ENCODE measurements around the gene ERC2. TPM values are rescaled to one million over a fixed set of nuclear protein-coding genes. Genes with fewer than 3 reads are reported as not detected.
"Not testable (repeated sequence)": the region's sequence is repeated elsewhere in the genome, so short reads cannot be mapped to it uniquely, and the experiment has no call there.

The ERC2 gene
- polyA plus RNA-seq (2013, experiment 1 of 2), result 4.1 TPM
- polyA plus RNA-seq (2013, experiment 2 of 2), result 6.0 TPM

DNA sequence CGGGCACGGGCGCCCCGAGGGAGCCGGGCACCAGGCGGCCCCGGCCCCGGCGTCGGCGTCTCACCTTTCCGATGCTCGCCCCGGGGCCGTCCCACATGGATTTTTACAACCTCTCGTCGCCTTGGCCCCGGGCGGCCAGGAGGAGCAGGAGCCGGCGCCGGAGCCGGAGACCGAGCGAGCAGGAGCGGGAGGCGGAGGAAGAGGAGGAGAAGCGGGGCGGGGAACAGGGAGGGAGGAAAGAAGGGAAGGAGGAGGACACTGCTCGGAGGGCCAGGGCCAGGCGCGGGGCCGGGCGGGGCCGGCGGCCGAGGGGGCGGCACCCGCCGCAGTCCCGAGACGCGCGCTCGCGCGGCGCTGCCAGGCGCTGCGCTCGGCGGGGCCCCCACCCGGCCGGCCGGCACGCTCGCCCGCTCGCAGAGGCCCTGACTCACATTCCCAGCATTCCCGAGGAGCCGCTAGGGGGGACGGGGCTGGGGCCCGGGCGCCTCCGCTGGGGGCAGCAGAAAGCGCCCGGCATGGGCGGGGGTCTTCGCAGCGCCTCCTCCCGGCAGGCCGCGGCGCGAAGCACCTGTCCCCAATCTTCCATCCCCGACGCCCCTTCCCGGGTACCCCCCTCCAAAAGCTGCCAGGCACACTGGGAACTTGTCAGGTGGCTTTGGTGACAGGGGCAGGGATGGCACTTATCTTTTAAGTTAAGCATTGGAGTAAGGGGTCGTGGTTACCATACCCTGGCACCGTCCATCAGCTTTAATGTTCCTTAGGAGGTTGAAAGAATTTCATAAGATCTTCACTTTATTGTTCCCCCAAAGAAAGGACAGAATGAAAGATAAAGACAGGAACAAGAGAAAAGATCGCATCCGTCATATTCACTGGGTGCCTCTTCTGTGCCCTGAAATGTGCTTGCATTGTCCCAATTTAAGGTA is at the start of gene ERC2:
ERC2 (minus strand) TSS at position 284 of the 923 bp plus-strand sequence.
- Histone ChIP-seq H3K36me3 (ENCODE audit: control insufficient read depth, insufficient read depth, low read length) (no peaks in the 10 kb centered on the region), H3K27ac (ENCODE audit: low read depth, low read length, severe bottlenecking) (peak within 1 kb of the TSS; percentile 23)
- 3 to 4% methylated on average over 33 to 43 of the region's 82 CpGs for WGBS, 2 experiments (ENCODE audit: insufficient coverage in 2 of 2)

DNA sequence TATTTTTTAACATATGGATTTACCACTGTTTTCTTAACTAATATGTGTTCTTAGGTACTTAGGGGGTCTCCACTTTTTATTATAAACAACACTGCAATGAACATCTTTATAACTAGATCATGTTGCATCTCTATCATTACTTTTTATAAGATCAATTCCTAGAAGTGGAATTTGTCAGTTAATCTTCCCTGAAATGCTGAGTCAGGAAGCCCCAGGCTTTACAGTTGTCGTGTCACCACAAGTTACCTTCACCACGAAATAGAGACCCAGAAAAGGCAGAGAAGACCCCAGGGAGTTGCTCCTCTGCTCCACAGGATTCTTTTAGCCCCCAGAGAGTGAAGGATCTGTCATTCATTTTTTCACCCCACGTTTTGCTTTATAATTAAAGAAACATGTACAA is 34.5 kb upstream of the ERC2 start:
- no peak overlapping the region for H3K4me3 ChIP-seq (ENCODE audit: extremely low read depth, insufficient read depth, low read length, poor library complexity, severe bottlenecking)
- H3K4me1 ChIP-seq (ENCODE audit: control insufficient read depth, insufficient read depth, low read length, poor library complexity, severe bottlenecking), result no peaks in the 10 kb centered on the region
- WGBS, 2 experiments (ENCODE audit: insufficient coverage in 2 of 2), result 72 to 100% methylated on average over 1 to 2 of the region's 3 CpGs
- H3K36me3 ChIP-seq (ENCODE audit: control insufficient read depth, insufficient read depth, low read length), result no peaks in the 10 kb centered on the region
- H3K9me3 ChIP-seq (ENCODE audit: control insufficient read depth, low read length), result no peaks in the 10 kb centered on the region
- H3K27ac ChIP-seq (ENCODE audit: low read depth, low read length, severe bottlenecking), result no peak overlapping the region

More for the DNA sequence above, at the start of gene ERC2:
- no peaks in the 10 kb centered on the region for H3K9me3 ChIP-seq (ENCODE audit: control insufficient read depth, low read length)
- peak within 1 kb of the TSS; percentile 81 for H3K4me3 ChIP-seq (ENCODE audit: extremely low read depth, insufficient read depth, low read length, poor library complexity, severe bottlenecking)
- H3K4me1 ChIP-seq (ENCODE audit: control insufficient read depth, insufficient read depth, low read length, poor library complexity, severe bottlenecking), result no peaks in the 10 kb centered on the region

GRCh38 chr3:56496376-56496775 is 28.1 kb upstream of the ERC2 start:
- 70 to 86% methylated on average over 1 to 4 of the region's 5 CpGs for WGBS, 2 experiments (ENCODE audit: insufficient coverage in 2 of 2)
- not testable (repeated sequence) for H3K9me3 ChIP-seq (ENCODE audit: control insufficient read depth, low read length)

DNA sequence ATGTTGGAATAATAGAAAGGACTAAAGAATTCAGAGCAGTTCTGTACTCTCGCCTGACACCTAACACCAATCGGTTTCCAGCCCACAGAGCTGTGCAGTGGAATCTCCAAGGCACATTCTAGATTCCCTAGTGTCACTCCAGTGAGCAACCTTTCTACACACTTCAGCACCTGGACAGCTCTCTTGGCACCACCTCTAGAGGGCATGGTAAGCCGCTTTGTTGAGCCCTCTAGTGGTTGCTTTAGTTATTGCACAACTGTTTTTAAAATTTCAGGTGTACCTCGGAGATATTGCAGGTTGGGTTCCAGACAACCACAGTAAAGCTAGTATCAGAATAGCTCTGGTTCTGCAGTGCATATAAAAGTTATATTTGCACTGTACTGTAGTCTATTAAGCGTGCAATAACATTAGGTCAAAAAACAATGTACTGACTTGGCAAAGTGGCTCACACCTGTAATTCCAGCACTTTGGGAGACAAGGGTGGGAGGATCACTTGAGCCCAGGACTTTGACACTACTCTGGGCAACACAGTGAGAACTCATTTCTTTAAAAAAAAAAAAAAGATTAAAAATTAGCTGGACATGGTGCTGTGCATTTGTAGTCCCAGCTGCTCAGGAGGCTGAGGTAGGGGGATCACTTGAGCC is 26.5 kb upstream of the ERC2 start:
- H3K9me3 ChIP-seq (ENCODE audit: control insufficient read depth, low read length), result no peaks in the 10 kb centered on the region
- no peak overlapping the region for H3K4me3 ChIP-seq (ENCODE audit: extremely low read depth, insufficient read depth, low read length, poor library complexity, severe bottlenecking)
- H3K36me3 ChIP-seq (ENCODE audit: control insufficient read depth, insufficient read depth, low read length), result no peaks in the 10 kb centered on the region
- H3K4me1 ChIP-seq (ENCODE audit: control insufficient read depth, insufficient read depth, low read length, poor library complexity, severe bottlenecking), result no peaks in the 10 kb centered on the region
- 0 to 10% methylated on average over 3 of the region's 5 CpGs for WGBS, 2 experiments (ENCODE audit: insufficient coverage in 2 of 2)
- H3K27ac ChIP-seq (ENCODE audit: low read depth, low read length, severe bottlenecking), result no peak overlapping the region

More at GRCh38 chr3:56496376-56496775, 28.1 kb upstream of the ERC2 start:
- not testable (repeated sequence) for H3K4me3 ChIP-seq (ENCODE audit: extremely low read depth, insufficient read depth, low read length, poor library complexity, severe bottlenecking); H3K36me3 ChIP-seq (ENCODE audit: control insufficient read depth, insufficient read depth, low read length); H3K27ac ChIP-seq (ENCODE audit: low read depth, low read length, severe bottlenecking); H3K4me1 ChIP-seq (ENCODE audit: control insufficient read depth, insufficient read depth, low read length, poor library complexity, severe bottlenecking)

GRCh38 chr3:56491566-56491965 is 23.3 kb upstream of the ERC2 start:
- no peaks in the 10 kb centered on the region for H3K36me3 ChIP-seq (ENCODE audit: control insufficient read depth, insufficient read depth, low read length)
- no peak overlapping the region for H3K27ac ChIP-seq (ENCODE audit: low read depth, low read length, severe bottlenecking)
- WGBS, 2 experiments (ENCODE audit: insufficient coverage in 2 of 2), result 70 to 83% methylated on average over 2 of the region's 2 CpGs
- H3K9me3 ChIP-seq (ENCODE audit: control insufficient read depth, low read length), result no peaks in the 10 kb centered on the region
- no peaks in the 10 kb centered on the region for H3K4me1 ChIP-seq (ENCODE audit: control insufficient read depth, insufficient read depth, low read length, poor library complexity, severe bottlenecking)
- H3K4me3 ChIP-seq (ENCODE audit: extremely low read depth, insufficient read depth, low read length, poor library complexity, severe bottlenecking), result no peak overlapping the region

- WGBS, 2 experiments (ENCODE audit: insufficient coverage in 2 of 2), result 73 to 77% methylated on average over 5 to 6 of the region's 8 CpGs
- no peaks in the 10 kb centered on the region for H3K4me1 ChIP-seq (ENCODE audit: control insufficient read depth, insufficient read depth, low read length, poor library complexity, severe bottlenecking)
- H3K27ac ChIP-seq (ENCODE audit: low read depth, low read length, severe bottlenecking), result no peak overlapping the region
- H3K36me3 ChIP-seq (ENCODE audit: control insufficient read depth, insufficient read depth, low read length), result no peaks in the 10 kb centered on the region
- no peak overlapping the region for H3K4me3 ChIP-seq (ENCODE audit: extremely low read depth, insufficient read depth, low read length, poor library complexity, severe bottlenecking)
- H3K9me3 ChIP-seq (ENCODE audit: control insufficient read depth, low read length), result no peaks in the 10 kb centered on the region
Measured at GRCh38 chr3:56488812-56489600, 20.7 kb upstream of the ERC2 start.

DNA sequence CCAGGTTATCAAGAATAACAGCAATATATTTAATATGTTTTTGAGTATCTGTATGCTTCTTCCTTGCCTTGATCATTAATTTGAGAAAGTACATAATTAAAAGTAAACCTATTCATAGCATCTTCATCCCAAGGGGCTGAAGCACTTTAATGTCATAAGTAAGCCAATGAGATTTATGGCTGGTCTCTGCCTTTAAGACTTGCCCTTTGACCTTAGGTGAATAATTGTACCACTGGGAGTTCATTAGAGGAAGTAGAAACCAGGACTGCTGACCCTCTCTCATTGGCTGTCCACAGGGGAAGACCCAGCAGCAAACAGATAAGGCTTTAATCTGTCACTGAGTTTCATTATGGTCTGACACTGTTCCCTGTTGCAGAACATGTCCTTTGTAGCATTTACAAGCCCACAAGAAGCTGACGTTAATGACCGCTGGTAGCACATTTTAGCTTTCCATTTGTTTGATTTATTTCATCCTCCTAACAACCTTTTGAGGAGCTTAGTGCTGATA is 16.3 kb upstream of the ERC2 start:
- H3K4me3 ChIP-seq (ENCODE audit: extremely low read depth, insufficient read depth, low read length, poor library complexity, severe bottlenecking), result no peak overlapping the region
- 83 to 100% methylated on average over 1 to 2 of the region's 2 CpGs for WGBS, 2 experiments (ENCODE audit: insufficient coverage in 2 of 2)
- H3K27ac ChIP-seq (ENCODE audit: low read depth, low read length, severe bottlenecking), result no peak overlapping the region
- H3K9me3 ChIP-seq (ENCODE audit: control insufficient read depth, low read length), result no peaks in the 10 kb centered on the region
- H3K36me3 ChIP-seq (ENCODE audit: control insufficient read depth, insufficient read depth, low read length), result no peaks in the 10 kb centered on the region
- no peaks in the 10 kb centered on the region for H3K4me1 ChIP-seq (ENCODE audit: control insufficient read depth, insufficient read depth, low read length, poor library complexity, severe bottlenecking)

- H3K4me3 ChIP-seq (ENCODE audit: extremely low read depth, insufficient read depth, low read length, poor library complexity, severe bottlenecking), result no peak overlapping the region
- no peaks in the 10 kb centered on the region for H3K4me1 ChIP-seq (ENCODE audit: control insufficient read depth, insufficient read depth, low read length, poor library complexity, severe bottlenecking)
- WGBS, 2 experiments (ENCODE audit: insufficient coverage in 2 of 2), result 92 to 95% methylated on average over 4 of the region's 4 CpGs
- no peaks in the 10 kb centered on the region for H3K9me3 ChIP-seq (ENCODE audit: control insufficient read depth, low read length)
- H3K27ac ChIP-seq (ENCODE audit: low read depth, low read length, severe bottlenecking), result no peak overlapping the region
- no peaks in the 10 kb centered on the region for H3K36me3 ChIP-seq (ENCODE audit: control insufficient read depth, insufficient read depth, low read length)
Measured at GRCh38 chr3:56484122-56484521, 15.9 kb upstream of the ERC2 start.

GRCh38 chr3:56477646-56478045 is 9.4 kb upstream of the ERC2 start:
- Histone ChIP-seq H3K36me3 (ENCODE audit: control insufficient read depth, insufficient read depth, low read length) (no peaks in the 10 kb centered on the region), H3K4me1 (ENCODE audit: control insufficient read depth, insufficient read depth, low read length, poor library complexity, severe bottlenecking) (no peaks in the 10 kb centered on the region)
- 73 to 87% methylated on average over 2 to 3 of the region's 3 CpGs for whole genome bisulfite sequencing, 2 experiments (ENCODE audit: insufficient coverage in 2 of 2)

DNA sequence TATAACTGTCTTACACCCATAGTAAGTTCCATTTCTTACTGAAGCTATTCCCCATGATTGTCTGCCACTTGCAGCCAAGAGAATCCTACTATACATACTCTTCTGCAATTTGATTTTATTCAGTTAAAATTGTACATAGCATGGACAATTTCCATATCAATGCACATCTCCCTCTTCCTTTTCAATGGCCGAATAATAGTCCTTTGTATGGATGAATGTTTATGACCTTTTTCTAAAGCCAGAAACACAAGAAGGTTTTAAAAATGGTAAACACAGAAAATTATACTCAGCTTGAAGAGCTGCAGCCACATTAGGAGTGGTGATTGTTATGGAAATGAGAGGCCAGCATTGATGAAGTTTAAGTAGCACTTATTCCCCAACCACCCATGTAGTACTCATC is 8.5 kb upstream of the ERC2 start:
- Histone ChIP-seq H3K36me3 (ENCODE audit: control insufficient read depth, insufficient read depth, low read length) (no peaks in the 10 kb centered on the region), H3K4me1 (ENCODE audit: control insufficient read depth, insufficient read depth, low read length, poor library complexity, severe bottlenecking) (no peaks in the 10 kb centered on the region), H3K9me3 (ENCODE audit: control insufficient read depth, low read length) (no peaks in the 10 kb centered on the region), H3K27ac (ENCODE audit: low read depth, low read length, severe bottlenecking) (no peak overlapping the region), H3K4me3 (ENCODE audit: extremely low read depth, insufficient read depth, low read length, poor library complexity, severe bottlenecking) (no peak overlapping the region)
- no CpG with 5 or more reads among the region's 1 CpG for WGBS, 2 experiments (ENCODE audit: insufficient coverage in 2 of 2)

More at GRCh38 chr3:56477646-56478045, 9.4 kb upstream of the ERC2 start:
- no peak overlapping the region for H3K27ac ChIP-seq (ENCODE audit: low read depth, low read length, severe bottlenecking)
- no peaks in the 10 kb centered on the region for H3K9me3 ChIP-seq (ENCODE audit: control insufficient read depth, low read length)
- no peak overlapping the region for H3K4me3 ChIP-seq (ENCODE audit: extremely low read depth, insufficient read depth, low read length, poor library complexity, severe bottlenecking)
